BJ (cell line): ENCODE data around the gene APPBP2. TPM values are rescaled to one million over a fixed set of nuclear protein-coding genes. Genes with fewer than 3 reads are reported as not detected.

Experiments used
- CTCF ChIA-PET: fragments of 350-600 bp; formaldehyde crosslinking; extraction: SDS; loops from one replicate; lab custom pipeline; 2021; ENCODE audit warnings: antibody characterized with exemption, inconsistent platforms; lab: Yijun Ruan, JAX
- POLR2A ChIA-PET: fragments of 300-600 bp; sonication (Branson Sonifier 250); formaldehyde crosslinking; extraction: SDS; loops from one replicate; lab custom pipeline; 2021; ENCODE audit warnings: antibody characterized with exemption; lab: Charles Lee
- DNase-seq: peaks from one replicate; pipeline ENCODE4 v3.0.0-alpha.2; 2011; ENCODE audit warnings: low read depth
- H3K27me3 ChIP-seq: 2 replicates; pipeline ENCODE4 v1.6.0; 2011; ENCODE audit warnings: low read length; ENCODE audit not compliant: control insufficient read depth, insufficient read depth
- H3K36me3 ChIP-seq: 2 replicates; pipeline ENCODE4 v1.5.1; 2011; ENCODE audit warnings: low read length; ENCODE audit not compliant: control insufficient read depth, insufficient read depth
- H3K4me3 ChIP-seq: 2 replicates; pipeline ENCODE4 v1.5.1; 2011; ENCODE audit warnings: low read depth, mild to moderate bottlenecking, control low read depth, low read length
- CTCF ChIP-seq: IDR thresholded peaks from 2 replicates; pipeline ENCODE4 v1.5.1; 2011; ENCODE audit warnings: low read depth, mild to moderate bottlenecking, control low read depth, inconsistent platforms, low read length, moderate library complexity; ENCODE audit not compliant: insufficient read depth
- polyA plus RNA-seq: library from polyadenylated mRNA; depleted of rRNA; stranded (reverse); fragments of >200 nt; gene quantifications from 2 replicates; pipeline ENCODE4 v1.2.3, GENCODE V29; 2011

Gene APPBP2
- polyA plus RNA-seq, 1 experiment: 14.8 TPM

GRCh38 chr17:60534010-60534555 lies 8.0 kb upstream of the APPBP2 start:
- POLR2A ChIA-PET: no interaction called here
- TF ChIP-seq CTCF: no peak
- CTCF ChIA-PET: interaction anchor here (0.8 kb wide), 1 partner anchor 14 kb away, joined by 3 read pairs; no protein-coding TSS in a partner anchor
- no peaks in the 10 kb centered on the region for H3K36me3 ChIP-seq
- no peak for DNase-seq
- no peak overlapping the region for H3K4me3 ChIP-seq
- no peaks in the 10 kb centered on the region for H3K27me3 ChIP-seq

- CTCF ChIA-PET: interaction anchor here (1.0 kb wide), 1 partner anchor 108 kb away, joined by 3 read pairs; no protein-coding TSS in a partner anchor
- POLR2A ChIA-PET: no interaction called here
- DNase-seq: no peak
- Histone ChIP-seq H3K4me3 (no peak overlapping the region), H3K36me3 (no peaks in the 10 kb centered on the region), H3K27me3 (no peaks in the 10 kb centered on the region)
- no peak for TF ChIP-seq CTCF
Observed at GRCh38 chr17:60529806-60530205, 3.8 kb upstream of the APPBP2 start.

GRCh38 chr17:60528828-60529227 lies 2.8 kb upstream of the APPBP2 start:
- no peak for DNase-seq
- Histone ChIP-seq H3K36me3 (no peaks in the 10 kb centered on the region), H3K4me3 (no peak overlapping the region), H3K27me3 (no peaks in the 10 kb centered on the region)
- POLR2A ChIA-PET: no interaction called here
- CTCF ChIA-PET: no interaction called here
- no peak for TF ChIP-seq CTCF

- no peak for TF ChIP-seq CTCF
- no peak overlapping the region for H3K4me3 ChIP-seq
- no peak for DNase-seq
- H3K27me3 ChIP-seq: no peaks in the 10 kb centered on the region
- ChIA-PET CTCF (interaction anchor here (1.1 to 1.8 kb wide), 2 partner anchors 42 to 72 kb away, joined by 3 to 4 read pairs; partner anchors contain the start of gene PPM1D), POLR2A (no interaction called here)
- no peaks in the 10 kb centered on the region for H3K36me3 ChIP-seq
Observed at GRCh38 chr17:60527701-60528100, 1.7 kb upstream of the APPBP2 start.

- CTCF ChIA-PET: interaction anchor here (1.0 to 1.8 kb wide), 5 partner anchors 9 to 74 kb away, joined by 3 to 5 read pairs (median 3); partner anchors contain the start of gene PPM1D
- no peak for TF ChIP-seq CTCF
- no peak for DNase-seq
- no peaks in the 10 kb centered on the region for H3K27me3 ChIP-seq
- H3K36me3 ChIP-seq: no peaks in the 10 kb centered on the region
- POLR2A ChIA-PET: interaction anchor here (0.5 kb wide), 1 partner anchor 384 kb away, joined by 5 read pairs; no protein-coding TSS in a partner anchor
- peak overlapping the region; percentile 99 for H3K4me3 ChIP-seq
Observed at GRCh38 chr17:60526726-60527125, 684 bp upstream of the APPBP2 start.
